Stomach (tissue), 4 donors: ENCODE results near the gene ASB7.

Experiments used
- CTCF ChIP-seq, 7 experiments: fragments of 450-650 bp in 4 of 7; fragments of 200-600 bp in 3 of 7; sonication (generic) in 3 of 7; IDR thresholded peaks; one replicate each; pipeline ENCODE4 v1.5.1; 2016 to 2019; ENCODE audit warnings: antibody characterized with exemption in 7 of 7, control low read depth in 2 of 7, mild to moderate bottlenecking in 1 of 7
- POLR2A ChIP-seq, 4 donors: fragments of 450-650 bp; IDR thresholded peaks; one replicate each; pipeline ENCODE4 v1.6.1; 2016; ENCODE audit warnings: antibody characterized with exemption in 4 of 4, control low read depth in 2 of 4, mild to moderate bottlenecking in 1 of 4, moderate library complexity in 1 of 4

GRCh38 chr15:100595964-100596363 is 6.4 kb upstream of the ASB7 start:
- no peak for TF ChIP-seq POLR2A (IDR thresholded peaks at IDR 0.05)
- TF ChIP-seq CTCF (IDR thresholded peaks at IDR 0.05), result no peak
